ENCODE measurements around the gene HSPA6. TPM values are rescaled to one million over a fixed set of nuclear protein-coding genes. Genes with fewer than 3 reads are reported as not detected.

The HSPA6 gene
- total RNA-seq, 1 donor from 2014 or later, result 4.5 TPM

DNA sequence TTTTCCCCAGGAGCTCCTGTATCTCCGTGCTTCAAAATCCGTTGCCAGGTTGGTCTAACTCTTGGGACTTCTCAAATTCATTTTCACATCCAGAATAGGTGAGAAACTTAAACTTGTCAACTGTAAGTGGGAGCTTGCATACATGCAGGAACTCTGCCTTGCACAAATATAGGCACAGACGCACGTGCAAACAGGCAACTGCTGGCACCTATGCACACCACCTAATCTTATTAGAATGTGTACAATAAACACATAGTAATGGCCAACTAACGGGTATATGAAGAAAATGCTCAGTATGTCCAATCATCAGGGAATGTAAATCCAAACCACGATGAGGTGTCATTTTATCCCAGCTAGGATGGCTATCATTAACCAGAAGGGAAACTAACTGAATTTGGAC, 41.7 kb upstream of the HSPA6 start:
- ATAC-seq (ENCODE audit: low read depth) (no peak), DNase-seq (no peak)
- CTCF ChIA-PET, result interaction anchor here (4.9 kb wide), 1 partner anchor 258 kb away, joined by 54 read pairs; no protein-coding TSS in a partner anchor
- Mint-ChIP-seq H3K27ac (no peak overlapping the region), H3K4me1 (peaks cover 4% of the 10 kb centered on the region), H3K36me3 (ENCODE audit: low read depth) (no peaks in the 10 kb centered on the region), H3K27me3 (peaks cover 20% of the 10 kb centered on the region), H3K4me3 (no peak overlapping the region), H3K9me3 (no peaks in the 10 kb centered on the region)
- intact Hi-C loops (cut with micrococcal nuclease), result loop anchor here (10.0 kb wide), 1 partner anchor 162 kb away; no protein-coding TSS in a partner anchor
- POLR2A ChIA-PET, result interaction anchor here (0.6 kb wide), 1 partner anchor 599 kb away, joined by 5 read pairs; no protein-coding TSS in a partner anchor
- TF ChIP-seq, protein P1, sequence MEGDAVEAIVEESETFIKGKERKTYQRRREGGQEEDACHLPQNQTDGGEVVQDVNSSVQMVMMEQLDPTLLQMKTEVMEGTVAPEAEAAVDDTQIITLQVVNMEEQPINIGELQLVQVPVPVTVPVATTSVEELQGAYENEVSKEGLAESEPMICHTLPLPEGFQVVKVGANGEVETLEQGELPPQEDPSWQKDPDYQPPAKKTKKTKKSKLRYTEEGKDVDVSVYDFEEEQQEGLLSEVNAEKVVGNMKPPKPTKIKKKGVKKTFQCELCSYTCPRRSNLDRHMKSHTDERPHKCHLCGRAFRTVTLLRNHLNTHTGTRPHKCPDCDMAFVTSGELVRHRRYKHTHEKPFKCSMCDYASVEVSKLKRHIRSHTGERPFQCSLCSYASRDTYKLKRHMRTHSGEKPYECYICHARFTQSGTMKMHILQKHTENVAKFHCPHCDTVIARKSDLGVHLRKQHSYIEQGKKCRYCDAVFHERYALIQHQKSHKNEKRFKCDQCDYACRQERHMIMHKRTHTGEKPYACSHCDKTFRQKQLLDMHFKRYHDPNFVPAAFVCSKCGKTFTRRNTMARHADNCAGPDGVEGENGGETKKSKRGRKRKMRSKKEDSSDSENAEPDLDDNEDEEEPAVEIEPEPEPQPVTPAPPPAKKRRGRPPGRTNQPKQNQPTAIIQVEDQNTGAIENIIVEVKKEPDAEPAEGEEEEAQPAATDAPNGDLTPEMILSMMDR (IDR thresholded peaks at IDR 0.05), result no peak

DNA sequence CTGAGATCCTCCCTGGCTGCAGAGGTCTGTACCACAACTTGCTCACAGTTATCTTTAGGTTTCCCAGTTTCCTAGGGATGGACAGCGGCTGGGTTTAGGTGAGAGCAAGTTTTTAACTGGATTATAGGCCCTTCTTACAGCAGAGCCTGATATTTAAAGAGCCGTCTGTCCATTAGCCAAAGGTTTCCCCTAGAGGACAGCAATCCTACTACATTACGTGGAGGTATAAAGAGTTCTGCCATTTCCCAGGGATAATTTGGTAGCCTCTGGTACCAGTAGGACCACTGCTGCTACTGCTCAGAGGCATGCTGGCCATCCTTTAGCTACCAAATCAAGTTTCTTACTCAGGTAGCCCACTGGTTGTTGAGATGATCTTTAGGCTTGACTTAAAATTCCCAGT, 41.0 kb upstream of the HSPA6 start:
- POLR2A ChIA-PET, result no interaction called here

DNA sequence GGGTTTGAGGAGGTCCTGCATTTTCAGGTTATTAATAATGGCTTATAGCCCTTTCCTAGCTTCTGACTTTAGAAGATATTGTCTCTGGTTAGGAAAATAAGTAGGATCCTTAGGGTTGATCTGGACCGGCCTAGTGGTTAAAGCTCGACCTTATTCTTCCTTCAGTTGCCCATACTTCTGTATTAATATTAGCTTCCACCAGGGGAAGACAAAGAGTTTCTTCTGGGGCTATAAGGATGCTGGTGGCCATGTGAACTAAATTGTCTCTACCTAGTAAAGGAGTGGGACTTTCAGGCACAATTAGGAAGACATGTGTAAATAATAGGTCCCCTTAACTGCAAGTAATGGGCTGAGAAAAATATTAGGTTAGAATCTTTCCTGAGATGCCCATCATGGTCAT, 39.7 kb upstream of the HSPA6 start:
- DNase-seq (no peak), ATAC-seq (ENCODE audit: low read depth) (no peak)
- POLR2A ChIA-PET, result interaction anchor here (1.3 kb wide), 1 partner anchor 257 kb away, joined by 8 read pairs; no protein-coding TSS in a partner anchor
- intact Hi-C loops (cut with micrococcal nuclease), result loop anchor here (10.0 kb wide), 1 partner anchor 160 kb away; no protein-coding TSS in a partner anchor
- Mint-ChIP-seq H3K36me3 (ENCODE audit: low read depth) (no peaks in the 10 kb centered on the region), H3K9me3 (no peaks in the 10 kb centered on the region), H3K27me3 (peaks cover 22% of the 10 kb centered on the region), H3K27ac (no peak overlapping the region), H3K4me1 (peaks cover 4% of the 10 kb centered on the region), H3K4me3 (no peak overlapping the region)
- TF ChIP-seq, protein P1 (IDR thresholded peaks at IDR 0.05), result no peak
- CTCF ChIA-PET, result interaction anchor here (0.5 to 4.9 kb wide), 4 partner anchors 21 to 256 kb away, joined by 3 to 54 read pairs (median 4); partner anchors contain the start of gene FCGR2A

More for the DNA sequence above, 41.0 kb upstream of the HSPA6 start:
- no peak for DNase-seq
- Mint-ChIP-seq H3K27ac (no peak overlapping the region), H3K27me3 (peaks cover 19% of the 10 kb centered on the region), H3K36me3 (ENCODE audit: low read depth) (no peaks in the 10 kb centered on the region), H3K4me3 (no peak overlapping the region), H3K9me3 (no peaks in the 10 kb centered on the region), H3K4me1 (peaks cover 4% of the 10 kb centered on the region)
- CTCF ChIA-PET, result interaction anchor here (4.9 kb wide), 1 partner anchor 257 kb away, joined by 54 read pairs; no protein-coding TSS in a partner anchor
- no peak for ATAC-seq (ENCODE audit: low read depth)
- TF ChIP-seq, protein P1 (IDR thresholded peaks at IDR 0.05), result no peak
- intact Hi-C loops (cut with micrococcal nuclease), result loop anchor here (10.0 kb wide), 1 partner anchor 161 kb away; no protein-coding TSS in a partner anchor

DNA sequence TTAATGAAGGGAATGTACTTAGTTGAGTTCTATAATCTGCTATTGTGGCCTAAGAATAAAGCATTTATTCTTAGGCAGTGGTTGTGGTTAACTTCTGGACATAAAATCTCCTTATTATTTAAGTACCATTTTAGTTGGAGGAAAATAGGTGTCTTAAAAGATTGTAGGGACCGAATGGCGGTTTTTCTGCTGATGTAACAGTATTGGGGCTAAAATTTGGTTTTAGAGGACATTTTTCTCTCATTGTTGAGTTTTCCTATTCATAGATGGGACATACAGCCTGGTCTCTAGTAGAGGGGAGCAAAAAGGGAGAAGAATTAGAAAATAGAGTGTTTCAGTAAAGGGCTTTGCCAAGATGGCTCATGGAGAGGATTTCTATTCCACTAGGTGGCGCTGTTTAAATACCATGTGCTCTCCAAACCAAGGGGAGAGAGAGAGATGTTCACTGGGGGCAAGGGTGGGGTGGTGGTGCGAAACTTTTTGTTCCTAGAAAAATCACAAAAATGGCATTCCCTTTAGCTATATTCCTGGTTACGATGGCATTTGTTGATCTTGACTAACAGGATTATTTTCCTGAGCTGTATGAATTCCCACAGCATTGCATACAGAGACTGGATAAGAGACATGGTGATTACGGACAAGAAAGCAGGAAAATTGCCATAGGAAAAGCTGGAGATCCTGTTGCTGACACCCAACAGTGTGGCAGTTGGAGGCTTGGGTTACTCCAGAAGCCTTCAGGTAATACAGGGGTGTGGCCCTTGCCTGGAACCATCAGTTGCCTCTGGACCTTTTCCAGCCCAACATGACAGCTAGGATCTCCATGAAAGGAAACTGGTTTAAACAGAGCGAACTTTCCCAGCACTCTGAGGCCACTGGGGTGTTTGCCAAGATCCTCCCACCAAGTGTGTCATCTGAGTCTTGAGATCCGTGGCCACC, 37.3 kb upstream of the HSPA6 start:
- Mint-ChIP-seq H3K4me1 (peaks cover 4% of the 10 kb centered on the region), H3K9me3 (no peaks in the 10 kb centered on the region), H3K27ac (peak overlapping the region; percentile 26), H3K36me3 (ENCODE audit: low read depth) (no peaks in the 10 kb centered on the region), H3K27me3 (peaks cover 35% of the 10 kb centered on the region), H3K4me3 (no peak overlapping the region)
- CTCF ChIA-PET, result interaction anchor here (0.6 to 2.8 kb wide), 5 partner anchors 125 to 262 kb away, joined by 3 to 43 read pairs (median 3); partner anchors contain the start of gene DUSP12
- no peak for DNase-seq
- intact Hi-C loops (cut with micrococcal nuclease), result loop anchor here (1.0 to 10.0 kb wide), 3 partner anchors 74 to 254 kb away; no protein-coding TSS in a partner anchor
- TF ChIP-seq, protein P1 (IDR thresholded peaks at IDR 0.05), result no peak
- POLR2A ChIA-PET, result interaction anchor here (1.1 kb wide), 1 partner anchor 220 kb away, joined by 3 read pairs; the partner anchor contains the start of gene FCRLA
- ATAC-seq (ENCODE audit: low read depth), result peak; percentile 54

Data from activated B cell treated with CpG ODN at 0.5 μM for 24 hours (primary cell).